GM18907 (cell line): ENCODE measurements around the gene NEU4.

ENCODE experiments used
- ATAC-seq: cut with Tn5 transposase; IDR thresholded peaks from one replicate; pipeline ENCODE4 v1.9.1; 2021; ENCODE audit warnings: mild to moderate bottlenecking, moderate library complexity; ENCODE audit not compliant: unreplicated experiment

The NEU4 gene

DNA sequence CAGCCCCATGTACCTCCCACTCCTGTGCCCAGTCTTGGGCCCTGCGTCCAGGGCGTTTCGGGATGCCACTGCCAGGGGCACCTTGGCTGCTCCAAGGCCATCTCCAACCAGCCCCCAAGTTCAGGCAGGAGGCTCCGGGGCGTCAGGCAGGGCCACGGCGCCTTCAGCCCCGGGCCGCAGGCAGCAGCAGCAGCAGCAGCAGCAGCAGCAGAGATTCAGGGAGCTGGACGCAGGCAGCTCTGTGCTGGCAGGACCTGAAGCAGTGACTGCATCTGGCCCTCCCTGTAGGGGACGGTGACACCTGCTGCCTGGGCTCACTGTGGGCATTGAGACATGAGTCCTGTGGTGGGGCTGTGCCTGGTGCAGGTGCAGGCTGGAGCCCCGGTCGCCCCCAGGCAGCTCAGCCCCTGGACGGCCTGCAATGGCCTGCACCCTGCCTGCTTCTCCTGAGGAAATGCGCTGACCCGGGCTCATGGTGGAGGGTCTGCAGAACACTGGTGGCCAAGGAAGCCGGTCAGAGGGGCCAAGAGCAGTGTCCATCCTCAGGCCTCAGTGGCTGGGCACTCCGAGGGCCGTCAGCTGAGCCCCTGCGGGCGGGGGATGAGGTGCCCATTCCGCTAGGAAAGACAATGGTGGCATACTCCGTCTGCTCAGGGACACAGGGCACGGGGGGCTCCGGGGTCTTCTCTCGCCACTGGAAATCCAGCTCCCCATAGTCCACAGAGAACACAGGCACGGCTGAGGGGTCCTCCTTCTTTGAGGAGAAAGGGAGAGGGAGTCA, 41.7 kb downstream of the NEU4 start:
- ATAC-seq = no peak

- no peak for ATAC-seq
These were observed 42.5 kb downstream of the NEU4 start for GRCh38 chr2:241851325-241852115.

- ATAC-seq = no peak
These were observed 43.4 kb downstream of the NEU4 start for GRCh38 chr2:241852116-241852980.

- ATAC-seq = no peak
These were observed 44.1 kb downstream of the NEU4 start for GRCh38 chr2:241852981-241853631.

GRCh38 chr2:241853651-241854341, 44.8 kb downstream of the NEU4 start:
- no peak for ATAC-seq

DNA sequence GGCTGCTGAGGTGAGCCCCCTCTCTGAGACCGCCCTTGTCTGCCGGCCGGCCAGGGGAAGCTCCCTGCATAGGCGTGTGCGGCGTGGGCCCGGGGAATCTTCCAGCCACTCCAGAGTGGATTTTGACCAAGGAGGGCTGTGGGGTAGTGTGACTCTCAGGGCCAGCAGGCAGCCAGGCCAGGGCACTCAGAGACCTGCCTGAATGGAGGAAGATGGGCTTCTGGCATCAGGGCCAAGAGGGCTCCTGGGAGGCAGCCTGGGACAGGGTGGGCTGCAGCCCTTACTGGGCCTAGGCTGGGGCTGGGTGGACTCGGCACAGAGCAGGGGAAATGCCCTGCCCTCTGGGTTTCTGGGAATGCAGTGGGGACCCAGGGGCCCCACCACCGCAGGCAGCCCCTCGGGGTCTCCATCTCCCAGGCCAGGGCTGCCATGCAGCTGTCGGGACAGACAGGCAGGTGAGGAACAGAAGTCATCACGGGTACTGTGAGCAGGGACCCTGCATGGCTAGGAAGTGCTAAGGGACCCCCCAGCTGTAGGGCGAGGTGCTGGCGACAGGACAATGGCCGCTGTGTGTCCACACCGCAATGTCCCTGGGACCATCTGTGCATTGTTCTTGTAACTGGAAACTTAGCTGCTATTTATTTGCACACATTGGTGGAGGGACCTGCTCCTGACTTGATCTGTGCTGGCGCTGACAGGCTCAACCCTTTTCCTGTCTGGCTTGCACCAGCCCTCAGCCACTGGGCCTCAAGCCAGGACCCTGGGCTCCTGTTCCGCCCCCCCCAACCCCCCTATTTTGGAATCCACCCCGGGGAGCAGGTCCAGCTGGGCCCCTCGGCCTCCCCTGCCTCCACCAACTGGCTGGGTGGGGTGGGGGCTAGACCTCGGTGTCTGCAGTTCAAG, 45.6 kb downstream of the NEU4 start:
- ATAC-seq = no peak

- ATAC-seq = no peak
These were observed 46.4 kb downstream of the NEU4 start for GRCh38 chr2:241855245-241855887.

- ATAC-seq = no peak
These were observed 47.0 kb downstream of the NEU4 start for GRCh38 chr2:241855888-241856422.

DNA sequence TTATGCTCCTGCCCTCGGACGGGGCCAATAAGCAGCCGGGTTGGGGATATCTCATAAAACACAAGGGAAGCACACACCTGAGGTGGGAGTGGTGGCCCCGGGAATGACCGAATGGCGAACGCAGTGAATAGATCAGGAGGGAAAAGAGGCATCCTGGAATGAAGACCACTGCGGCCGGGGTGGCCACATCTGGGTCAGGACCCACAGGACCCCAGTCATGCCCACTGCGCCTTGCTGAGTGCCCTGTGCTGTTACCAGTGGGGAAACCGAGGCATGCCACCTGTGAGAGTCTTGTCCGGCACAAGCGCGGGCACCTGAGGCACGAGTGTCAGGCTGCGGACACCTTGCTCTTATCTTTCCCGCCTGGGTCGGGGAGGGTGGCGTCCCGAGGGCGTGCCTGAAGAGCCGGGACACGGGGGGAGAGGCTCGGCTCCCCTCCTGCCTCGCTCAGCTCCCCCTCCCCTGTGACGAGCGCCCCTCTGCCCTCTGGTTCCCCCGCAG, 48.1 kb downstream of the NEU4 start:
- no peak for ATAC-seq

DNA sequence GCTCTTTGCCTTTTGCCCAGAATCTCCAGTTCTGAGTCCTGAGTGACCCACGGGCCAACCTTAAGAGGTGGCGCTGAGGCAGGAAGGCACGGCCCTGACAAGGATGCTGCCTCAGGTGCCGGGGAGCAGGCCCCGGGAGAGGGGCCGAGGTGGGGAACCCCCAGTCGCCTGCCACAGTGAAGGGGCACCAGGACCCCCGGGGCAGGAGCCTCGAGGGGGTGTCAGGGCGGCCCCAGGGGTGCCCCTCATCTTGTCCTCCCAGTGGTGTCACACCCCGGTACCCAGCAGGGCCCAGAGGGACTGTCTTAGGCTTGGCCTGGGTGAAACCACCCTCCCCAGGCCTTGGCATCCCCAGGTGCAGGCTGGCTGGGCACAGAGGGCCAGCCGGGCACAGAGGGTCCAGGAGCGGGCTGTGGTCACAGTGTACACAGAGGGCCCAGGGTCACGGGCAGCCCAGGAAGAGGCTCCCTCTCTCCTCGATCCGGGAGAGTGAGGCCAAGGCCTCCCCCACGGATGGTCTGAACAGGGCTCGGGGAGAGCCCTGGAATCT, 48.7 kb downstream of the NEU4 start:
- no peak for ATAC-seq

DNA sequence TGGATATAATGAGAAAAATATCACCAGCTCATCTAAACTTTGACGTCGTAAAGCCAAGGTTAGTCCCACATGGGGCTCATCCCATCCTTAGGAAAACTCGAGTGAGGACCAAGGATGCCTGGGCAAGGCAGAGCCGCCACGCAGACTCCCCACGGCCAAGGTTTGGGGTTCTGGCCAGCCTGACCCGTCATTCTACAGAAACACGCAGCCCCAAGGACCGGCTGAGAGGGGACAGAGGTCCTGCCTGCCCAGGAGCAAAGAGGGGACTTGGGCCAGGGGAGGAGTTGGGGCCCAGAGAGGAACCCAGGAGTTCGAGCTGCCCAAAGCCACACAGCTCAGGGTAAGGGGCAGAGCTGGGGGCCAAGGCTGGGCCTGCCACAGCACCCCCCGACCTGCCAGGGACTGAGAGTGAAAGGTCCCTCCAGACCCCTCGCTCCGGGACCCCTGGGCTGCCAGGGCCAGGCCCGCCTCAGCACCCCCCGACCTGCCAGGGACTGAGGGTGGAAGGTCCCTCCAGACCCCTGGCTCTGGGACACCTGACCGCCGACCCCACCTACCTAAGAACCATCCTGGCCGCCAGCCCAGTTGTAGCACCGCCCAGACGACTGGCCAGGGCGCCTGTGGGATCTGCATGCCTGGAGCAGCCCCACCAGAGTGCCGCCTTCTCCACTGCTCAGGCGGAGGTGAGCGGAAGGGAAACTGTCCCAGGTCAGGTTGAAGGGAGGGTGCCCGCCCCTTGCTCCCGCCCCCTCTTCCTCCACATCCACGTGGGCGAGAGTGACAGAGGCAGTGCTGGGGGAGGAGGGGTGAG, 49.4 kb downstream of the NEU4 start, which contains the start of gene PDCD1:
TSS of gene PDCD1 (minus strand) at position 689 of the 811 bp plus-strand sequence. CDS start at position 633, 56 bp downstream.
- peak; percentile 37 for ATAC-seq

- peak; percentile 25 for ATAC-seq
These were observed 50.0 kb downstream of the NEU4 start for GRCh38 chr2:241859017-241859435.

GRCh38 chr2:241859436-241860183, 50.6 kb downstream of the NEU4 start:
- ATAC-seq = peak; percentile 53

- ATAC-seq = peak; percentile 13
These were observed 51.4 kb downstream of the NEU4 start for GRCh38 chr2:241860184-241861078.

- ATAC-seq = no peak
These were observed 52.3 kb downstream of the NEU4 start for GRCh38 chr2:241861264-241861663.
